ENCODE data around the gene PTPRM.

GRCh38 chr18:8375249-8375648 lies 808.1 kb downstream of the PTPRM start:
- TF ChIP-seq CTCF (IDR thresholded peaks at IDR 0.05; ENCODE audit: low read depth, low read length, poor library complexity, severe bottlenecking), result no peak
- no peak for TF ChIP-seq EZH2phosphoT487 (IDR thresholded peaks at IDR 0.05; ENCODE audit: borderline replicate concordance, low read length)
